SU-DHL-6 (cell line): ENCODE results near the gene CDH22.

Source experiments
- H2AFZ ChIP-seq: fragments of 200-600 bp; sonication (generic); 2 replicates; pipeline ENCODE4 v1.6.1; 2014; ENCODE audit warnings: low read depth, mild to moderate bottlenecking, moderate library complexity, mixed read lengths, antibody characterized with exemption, low read length; ENCODE audit not compliant: severe bottlenecking
- H3F3A ChIP-seq: fragments of 200-600 bp; shearing (Covaris generic); 2 replicates; pipeline ENCODE4 v1.6.0; 2016; ENCODE audit warnings: antibody characterized with exemption, mild to moderate bottlenecking; ENCODE audit not compliant: insufficient read depth
- H3K27ac ChIP-seq: fragments of 200-600 bp; sonication (generic); 2 replicates; pipeline ENCODE4 v1.5.1; 2016; ENCODE audit warnings: low read depth, mild to moderate bottlenecking, low read length, moderate library complexity, mixed read lengths
- H3K27me3 ChIP-seq: fragments of 200-600 bp; sonication (generic), shearing (Covaris generic); 2 replicates; pipeline ENCODE4 v1.6.0; 2014; ENCODE audit warnings: mild to moderate bottlenecking, low read length
- H3K36me3 ChIP-seq: fragments of 200-600 bp; sonication (generic); 2 replicates; pipeline ENCODE4 v1.6.1; 2014; ENCODE audit warnings: mild to moderate bottlenecking, low read length, mixed read lengths
- H3K4me2 ChIP-seq: fragments of 300-600, 200-600 bp; shearing (Covaris generic), sonication (generic); 2 replicates; pipeline ENCODE4 v1.6.0; 2014; ENCODE audit warnings: low read length, low read depth, mild to moderate bottlenecking; ENCODE audit not compliant: poor library complexity, severe bottlenecking
- H3K4me3 ChIP-seq: fragments of 200-600 bp; sonication (generic); 2 replicates; pipeline ENCODE4 v1.5.1; 2014; ENCODE audit warnings: antibody characterized with exemption, low read length, mild to moderate bottlenecking, mixed read lengths; ENCODE audit not compliant: insufficient read depth, poor library complexity, severe bottlenecking
- H3K79me2 ChIP-seq: fragments of 200-600 bp; sonication (generic); 2 replicates; pipeline ENCODE4 v1.6.1; 2014; ENCODE audit warnings: mild to moderate bottlenecking, low read length, moderate library complexity; ENCODE audit not compliant: insufficient read depth
- H3K9ac ChIP-seq: fragments of 200-600 bp; sonication (generic); 2 replicates; pipeline ENCODE4 v1.7.0; 2014; ENCODE audit warnings: mild to moderate bottlenecking, low read length
- H3K9me2 ChIP-seq: fragments of 200-600 bp; sonication (generic); replicated peaks from 2 replicates; pipeline ENCODE4 v1.6.1; 2014; ENCODE audit warnings: low read length; ENCODE audit not compliant: insufficient read depth
- H3K9me3 ChIP-seq: fragments of 200-600 bp; sonication (generic); 2 replicates; pipeline ENCODE4 v1.6.1; 2014; ENCODE audit warnings: low read length, mixed read lengths; ENCODE audit not compliant: insufficient read depth
- H4K20me1 ChIP-seq: fragments of 200-600 bp; sonication (generic); 2 replicates; pipeline ENCODE4 v1.6.1; 2014; ENCODE audit warnings: low read depth, mild to moderate bottlenecking, antibody characterized with exemption, low read length, moderate library complexity, mixed read lengths
- EZH2phosphoT487 ChIP-seq: fragments of 200-600 bp; sonication (generic), shearing (Covaris generic); conservative IDR thresholded peaks from 2 replicates; pipeline ENCODE4 v1.6.1; 2018; ENCODE audit warnings: mild to moderate bottlenecking, antibody characterized with exemption, low read length, moderate library complexity, mixed read lengths
- TF ChIP-seq, protein P1 (sequence below): fragments of 200-600 bp; sonication (generic); IDR thresholded peaks from one replicate; pipeline ENCODE4 v1.5.1; 2017; ENCODE audit warnings: antibody characterized with exemption, mild to moderate bottlenecking, low read length, moderate library complexity; ENCODE audit not compliant: insufficient read depth, poor library complexity, severe bottlenecking

The CDH22 gene

DNA sequence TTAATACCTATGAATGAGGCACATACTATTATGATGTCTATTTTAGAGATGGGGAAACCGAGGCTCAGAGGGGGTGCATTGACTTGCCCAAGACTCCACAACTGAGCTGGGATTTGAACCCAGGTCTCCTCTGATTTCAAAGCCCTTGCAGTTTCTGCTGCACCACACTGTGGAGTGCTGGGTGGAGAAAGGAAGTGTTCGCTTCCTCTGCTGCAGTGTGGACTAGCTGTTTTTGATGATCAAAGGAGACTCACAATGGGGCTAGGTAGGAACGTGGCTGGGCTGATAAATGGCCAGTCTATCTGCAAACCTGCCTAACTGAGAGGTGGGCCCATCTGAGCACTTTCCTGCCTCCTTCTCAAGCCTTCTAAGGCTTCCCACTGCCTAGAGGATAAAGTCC is 102.9 kb downstream of the CDH22 start:
- no peak overlapping the region for H3K4me2 ChIP-seq
- H2AFZ ChIP-seq, result no peak overlapping the region
- no peak overlapping the region for H3K4me3 ChIP-seq
- no peaks in the 10 kb centered on the region for H3K9me3 ChIP-seq
- H3K27ac ChIP-seq, result no peak overlapping the region
- no peaks in the 10 kb centered on the region for H3K27me3 ChIP-seq
- H3K36me3 ChIP-seq, result no peaks in the 10 kb centered on the region
- no peaks in the 10 kb centered on the region for H3F3A ChIP-seq
- H4K20me1 ChIP-seq, result no peaks in the 10 kb centered on the region
- no peaks in the 10 kb centered on the region for H3K79me2 ChIP-seq
- TF ChIP-seq, protein P1, sequence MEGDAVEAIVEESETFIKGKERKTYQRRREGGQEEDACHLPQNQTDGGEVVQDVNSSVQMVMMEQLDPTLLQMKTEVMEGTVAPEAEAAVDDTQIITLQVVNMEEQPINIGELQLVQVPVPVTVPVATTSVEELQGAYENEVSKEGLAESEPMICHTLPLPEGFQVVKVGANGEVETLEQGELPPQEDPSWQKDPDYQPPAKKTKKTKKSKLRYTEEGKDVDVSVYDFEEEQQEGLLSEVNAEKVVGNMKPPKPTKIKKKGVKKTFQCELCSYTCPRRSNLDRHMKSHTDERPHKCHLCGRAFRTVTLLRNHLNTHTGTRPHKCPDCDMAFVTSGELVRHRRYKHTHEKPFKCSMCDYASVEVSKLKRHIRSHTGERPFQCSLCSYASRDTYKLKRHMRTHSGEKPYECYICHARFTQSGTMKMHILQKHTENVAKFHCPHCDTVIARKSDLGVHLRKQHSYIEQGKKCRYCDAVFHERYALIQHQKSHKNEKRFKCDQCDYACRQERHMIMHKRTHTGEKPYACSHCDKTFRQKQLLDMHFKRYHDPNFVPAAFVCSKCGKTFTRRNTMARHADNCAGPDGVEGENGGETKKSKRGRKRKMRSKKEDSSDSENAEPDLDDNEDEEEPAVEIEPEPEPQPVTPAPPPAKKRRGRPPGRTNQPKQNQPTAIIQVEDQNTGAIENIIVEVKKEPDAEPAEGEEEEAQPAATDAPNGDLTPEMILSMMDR, result no peak
- TF ChIP-seq EZH2phosphoT487, result no peak
- H3K9me2 ChIP-seq, result no peaks in the 10 kb centered on the region
- no peak overlapping the region for H3K9ac ChIP-seq

DNA sequence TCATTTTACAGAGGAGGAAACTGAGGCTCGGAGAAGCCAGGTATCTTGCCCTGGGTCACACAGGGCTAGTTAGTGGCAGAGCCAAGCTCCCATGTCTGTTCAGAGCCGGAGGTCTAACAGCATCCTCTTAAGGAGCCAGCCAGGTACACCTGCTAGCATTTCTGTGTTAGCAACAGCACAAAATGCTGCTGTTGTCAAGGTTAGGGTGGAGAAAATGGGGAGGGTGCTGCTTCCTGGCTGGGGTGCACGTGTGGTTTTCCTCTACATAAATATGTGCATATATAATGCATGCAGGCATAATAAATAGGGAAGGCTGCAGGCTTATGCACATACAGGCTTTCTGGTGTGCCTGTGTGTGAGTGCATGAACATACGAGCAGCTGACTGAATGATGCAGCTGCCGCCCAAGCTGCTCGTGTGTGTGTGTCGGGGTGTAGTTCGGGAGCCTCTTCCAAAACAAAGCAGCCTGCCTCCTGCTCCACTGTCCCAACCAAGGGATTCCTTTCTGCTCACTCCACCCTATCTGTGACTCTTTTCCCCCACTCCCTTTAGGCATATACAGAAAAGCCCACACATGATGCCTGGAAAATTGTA is 103.6 kb downstream of the CDH22 start:
- no peaks in the 10 kb centered on the region for H3K9me2 ChIP-seq
- H3K36me3 ChIP-seq, result no peaks in the 10 kb centered on the region
- no peak overlapping the region for H3K9ac ChIP-seq
- H4K20me1 ChIP-seq, result no peaks in the 10 kb centered on the region
- no peaks in the 10 kb centered on the region for H3K79me2 ChIP-seq
- no peaks in the 10 kb centered on the region for H3K27me3 ChIP-seq
- no peaks in the 10 kb centered on the region for H3F3A ChIP-seq
- no peak for TF ChIP-seq EZH2phosphoT487
- TF ChIP-seq, protein P1, result no peak
- no peak overlapping the region for H3K4me2 ChIP-seq
- no peak overlapping the region for H3K27ac ChIP-seq
- H2AFZ ChIP-seq, result no peak overlapping the region
- H3K4me3 ChIP-seq, result no peak overlapping the region
- H3K9me3 ChIP-seq, result no peaks in the 10 kb centered on the region

DNA sequence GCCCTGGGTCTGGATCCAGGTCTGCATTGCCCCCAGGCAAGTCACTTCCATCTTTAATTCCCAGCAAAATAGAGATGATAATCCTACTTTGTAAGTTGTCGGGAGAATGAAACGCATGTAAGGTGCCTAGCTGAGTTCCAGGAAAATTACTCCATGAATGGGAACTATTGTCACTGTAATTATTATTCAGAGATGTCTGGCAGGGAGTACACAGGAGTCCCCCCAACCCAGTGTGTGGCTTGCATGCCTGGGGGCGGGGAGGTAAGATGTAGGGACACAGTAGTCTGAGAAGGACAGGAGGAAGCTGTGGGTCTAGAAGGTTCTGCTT is 104.8 kb downstream of the CDH22 start:
- Histone ChIP-seq H3K79me2 (no peaks in the 10 kb centered on the region), H3K27me3 (no peaks in the 10 kb centered on the region), H3F3A (no peaks in the 10 kb centered on the region), H3K9me3 (no peaks in the 10 kb centered on the region), H4K20me1 (no peaks in the 10 kb centered on the region), H3K4me2 (no peak overlapping the region), H3K4me3 (no peak overlapping the region), H3K9me2 (no peaks in the 10 kb centered on the region), H3K27ac (no peak overlapping the region), H2AFZ (no peak overlapping the region), H3K36me3 (no peaks in the 10 kb centered on the region), H3K9ac (no peak overlapping the region)
- TF ChIP-seq, protein P1, result no peak
- TF ChIP-seq EZH2phosphoT487, result no peak
